GM12874 (cell line): ENCODE measurements around the gene WWP2.

Source experiments
- TF ChIP-seq, protein P1 (sequence below): IDR thresholded peaks from 2 replicates; pipeline ENCODE4 v1.5.1; 2011; ENCODE audit warnings: low read depth, mild to moderate bottlenecking, control low read depth, low read length, moderate library complexity; ENCODE audit not compliant: insufficient read depth

The WWP2 gene

GRCh38 chr16:69934044-69934443, 171.9 kb downstream of the WWP2 start:
- TF ChIP-seq, protein P1, sequence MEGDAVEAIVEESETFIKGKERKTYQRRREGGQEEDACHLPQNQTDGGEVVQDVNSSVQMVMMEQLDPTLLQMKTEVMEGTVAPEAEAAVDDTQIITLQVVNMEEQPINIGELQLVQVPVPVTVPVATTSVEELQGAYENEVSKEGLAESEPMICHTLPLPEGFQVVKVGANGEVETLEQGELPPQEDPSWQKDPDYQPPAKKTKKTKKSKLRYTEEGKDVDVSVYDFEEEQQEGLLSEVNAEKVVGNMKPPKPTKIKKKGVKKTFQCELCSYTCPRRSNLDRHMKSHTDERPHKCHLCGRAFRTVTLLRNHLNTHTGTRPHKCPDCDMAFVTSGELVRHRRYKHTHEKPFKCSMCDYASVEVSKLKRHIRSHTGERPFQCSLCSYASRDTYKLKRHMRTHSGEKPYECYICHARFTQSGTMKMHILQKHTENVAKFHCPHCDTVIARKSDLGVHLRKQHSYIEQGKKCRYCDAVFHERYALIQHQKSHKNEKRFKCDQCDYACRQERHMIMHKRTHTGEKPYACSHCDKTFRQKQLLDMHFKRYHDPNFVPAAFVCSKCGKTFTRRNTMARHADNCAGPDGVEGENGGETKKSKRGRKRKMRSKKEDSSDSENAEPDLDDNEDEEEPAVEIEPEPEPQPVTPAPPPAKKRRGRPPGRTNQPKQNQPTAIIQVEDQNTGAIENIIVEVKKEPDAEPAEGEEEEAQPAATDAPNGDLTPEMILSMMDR: no peak

- TF ChIP-seq, protein P1: no peak
Observed at GRCh38 chr16:69934751-69935150, 172.6 kb downstream of the WWP2 start.

- TF ChIP-seq, protein P1: no peak
Observed at GRCh38 chr16:69935278-69935711, 173.2 kb downstream of the WWP2 start.

- TF ChIP-seq, protein P1: no peak
Observed at GRCh38 chr16:69935740-69936139, 173.6 kb downstream of the WWP2 start.

- TF ChIP-seq, protein P1: no peak
Observed at GRCh38 chr16:69936252-69936651, 174.1 kb downstream of the WWP2 start.

- TF ChIP-seq, protein P1: no peak
Observed at GRCh38 chr16:69936751-69937211, 174.6 kb downstream of the WWP2 start.

- TF ChIP-seq, protein P1: no peak
Observed at GRCh38 chr16:69937465-69937951, 175.4 kb downstream of the WWP2 start.
